HEK293 (cell line): ENCODE measurements around the gene MBP.
A peak's percentile ranks its signal among the peaks of the same experiment; 100 is the strongest.

Experiments
- CTCF ChIA-PET: fragments of 350-600 bp; formaldehyde crosslinking; extraction: SDS; loops from one replicate; lab custom pipeline; 2021; ENCODE audit warnings: antibody characterized with exemption; lab: Yijun Ruan, JAX
- POLR2A ChIA-PET: fragments of 300-600 bp; formaldehyde crosslinking; extraction: SDS; loops from one replicate; lab custom pipeline; 2020; ENCODE audit warnings: antibody characterized with exemption, inconsistent platforms; lab: Yijun Ruan, JAX
- H3K27ac ChIP-seq: fragments of 200-500 bp; sonication (Bioruptor generic); 2 replicates; pipeline ENCODE4 v1.5.1; 2014; ENCODE audit warnings: low read depth, low read length, control low read depth, inconsistent platforms; ENCODE audit errors: extremely low read depth
- H3K36me3 ChIP-seq, 2 experiments: fragments of 200-500 bp in 1 of 2; sonication (Bioruptor generic) in 1 of 2; 1 replicate in 1 of 2; 2 replicates in 1 of 2; pipeline ENCODE4 v1.5.1; 2014 to 2017; ENCODE audit warnings: inconsistent platforms in 2 of 2, low read length in 2 of 2; ENCODE audit not compliant: control insufficient read depth in 2 of 2, insufficient read depth in 1 of 2
- H3K4me1 ChIP-seq: fragments of 200-500 bp; sonication (Bioruptor generic); 2 replicates; pipeline ENCODE4 v1.5.1; 2014; ENCODE audit warnings: mild to moderate bottlenecking, low read length, inconsistent platforms; ENCODE audit not compliant: control insufficient read depth, insufficient read depth
- H3K4me3 ChIP-seq: 2 replicates; pipeline ENCODE4 v1.5.1; 2011; ENCODE audit warnings: low read depth, mild to moderate bottlenecking, control low read depth, low read length, moderate library complexity
- H3K9me3 ChIP-seq: fragments of 200-500 bp; sonication (Bioruptor generic); 2 replicates; pipeline ENCODE4 v1.5.1; 2014; ENCODE audit warnings: low read depth, low read length, inconsistent platforms; ENCODE audit not compliant: control insufficient read depth, insufficient read depth
- KLF1 ChIP-seq: fragments of 450-650 bp; formaldehyde crosslinking; IDR thresholded peaks from 2 replicates; pipeline ENCODE4 v1.5.1; 2016; ENCODE audit warnings: missing biosample characterization, missing genetic modification characterization
- PRDM10 ChIP-seq: fragments of 450-650 bp; formaldehyde crosslinking; IDR thresholded peaks from 2 replicates; pipeline ENCODE4 v1.5.1; 2016; ENCODE audit warnings: missing biosample characterization, missing genetic modification characterization
- YY2 ChIP-seq: fragments of 450-650 bp; formaldehyde crosslinking; IDR thresholded peaks from 2 replicates; pipeline ENCODE4 v1.5.1; 2016; ENCODE audit warnings: missing biosample characterization, missing genetic modification characterization
- ZBTB48 ChIP-seq: fragments of 450-650 bp; formaldehyde crosslinking; IDR thresholded peaks from 2 replicates; pipeline ENCODE4 v1.5.1; 2016; ENCODE audit warnings: missing biosample characterization, missing genetic modification characterization
- ZEB2 ChIP-seq: fragments of 450-650 bp; formaldehyde crosslinking; IDR thresholded peaks from 2 replicates; pipeline ENCODE4 v1.5.1; 2016; ENCODE audit warnings: missing biosample characterization, missing genetic modification characterization
- ZFP3 ChIP-seq: fragments of 450-650 bp; formaldehyde crosslinking; IDR thresholded peaks from 2 replicates; pipeline ENCODE4 v1.5.1; 2016; ENCODE audit warnings: low read depth, missing biosample characterization, missing genetic modification characterization
- ZNF2 ChIP-seq: fragments of 450-650 bp; formaldehyde crosslinking; IDR thresholded peaks from 2 replicates; pipeline ENCODE4 v1.5.1; 2016; ENCODE audit warnings: missing biosample characterization, missing genetic modification characterization
- ZNF248 ChIP-seq: fragments of 450-650 bp; formaldehyde crosslinking; IDR thresholded peaks from 2 replicates; pipeline ENCODE4 v1.5.1; 2017; ENCODE audit warnings: missing biosample characterization, missing genetic modification characterization
- ZNF266 ChIP-seq: fragments of 450-650 bp; formaldehyde crosslinking; IDR thresholded peaks from 2 replicates; pipeline ENCODE4 v1.5.1; 2016; ENCODE audit warnings: missing biosample characterization, missing genetic modification characterization, low read depth
- ZNF350 ChIP-seq: fragments of 450-650 bp; formaldehyde crosslinking; IDR thresholded peaks from 2 replicates; pipeline ENCODE4 v1.5.0; 2017; ENCODE audit warnings: missing biosample characterization, mild to moderate bottlenecking, missing genetic modification characterization
- ZNF548 ChIP-seq: fragments of 450-650 bp; formaldehyde crosslinking; IDR thresholded peaks from 2 replicates; pipeline ENCODE4 v1.5.1; 2016; ENCODE audit warnings: missing biosample characterization, missing genetic modification characterization
- ZNF624 ChIP-seq: fragments of 450-650 bp; formaldehyde crosslinking; IDR thresholded peaks from 2 replicates; pipeline ENCODE4 v1.5.1; 2017; ENCODE audit warnings: missing biosample characterization, missing genetic modification characterization
- TF ChIP-seq, protein P1 (sequence below): fragments of 450-650 bp; formaldehyde crosslinking; IDR thresholded peaks from 2 replicates; pipeline ENCODE4 v1.5.1; 2016; ENCODE audit warnings: missing biosample characterization, missing genetic modification characterization
- TF ChIP-seq, protein P2 (sequence below): fragments of 450-650 bp; formaldehyde crosslinking; IDR thresholded peaks from 2 replicates; pipeline ENCODE4 v1.5.1; 2016; ENCODE audit warnings: missing biosample characterization, missing genetic modification characterization

MBP gene

GRCh38 chr18:77086656-77087392, 45.8 kb downstream of the MBP start:
- TF ChIP-seq ZEB2 = no peak
- TF ChIP-seq ZNF624 = no peak
- TF ChIP-seq ZNF350 (tag by site-specific recombination) = no peak
- no peak for TF ChIP-seq ZFP3
- TF ChIP-seq, protein P1, sequence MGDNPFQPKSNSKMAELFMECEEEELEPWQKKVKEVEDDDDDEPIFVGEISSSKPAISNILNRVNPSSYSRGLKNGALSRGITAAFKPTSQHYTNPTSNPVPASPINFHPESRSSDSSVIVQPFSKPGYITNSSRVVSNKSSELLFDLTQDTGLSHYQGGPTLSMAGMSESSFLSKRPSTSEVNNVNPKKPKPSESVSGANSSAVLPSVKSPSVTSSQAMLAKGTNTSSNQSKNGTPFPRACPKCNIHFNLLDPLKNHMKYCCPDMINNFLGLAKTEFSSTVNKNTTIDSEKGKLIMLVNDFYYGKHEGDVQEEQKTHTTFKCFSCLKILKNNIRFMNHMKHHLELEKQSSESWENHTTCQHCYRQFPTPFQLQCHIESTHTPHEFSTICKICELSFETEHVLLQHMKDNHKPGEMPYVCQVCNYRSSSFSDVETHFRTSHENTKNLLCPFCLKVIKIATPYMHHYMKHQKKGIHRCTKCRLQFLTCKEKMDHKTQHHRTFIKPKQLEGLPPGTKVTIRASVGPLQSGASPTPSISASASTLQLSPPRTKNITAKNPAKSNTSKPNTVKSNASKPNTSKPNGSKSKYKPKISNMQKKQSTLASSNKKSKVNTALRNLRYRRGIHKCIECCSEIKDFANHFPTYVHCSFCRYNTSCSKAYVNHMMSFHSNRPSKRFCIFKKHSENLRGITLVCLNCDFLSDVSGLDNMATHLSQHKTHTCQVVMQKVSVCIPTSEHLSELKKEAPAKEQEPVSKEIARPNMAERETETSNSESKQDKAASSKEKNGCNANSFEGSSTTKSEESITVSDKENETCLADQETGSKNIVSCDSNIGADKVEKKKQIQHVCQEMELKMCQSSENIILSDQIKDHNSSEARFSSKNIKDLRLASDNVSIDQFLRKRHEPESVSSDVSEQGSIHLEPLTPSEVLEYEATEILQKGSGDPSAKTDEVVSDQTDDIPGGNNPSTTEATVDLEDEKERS (tag by site-specific recombination) = no peak
- TF ChIP-seq, all 188 proteins: peak for 0
- ChIA-PET POLR2A (no interaction called here), CTCF (no interaction called here)
- H3K27ac ChIP-seq = no peak overlapping the region
- H3K4me1 ChIP-seq = no peaks in the 10 kb centered on the region
- H3K4me3 ChIP-seq = no peak overlapping the region
- H3K9me3 ChIP-seq = no peaks in the 10 kb centered on the region
- H3K36me3 ChIP-seq = no peaks in the 10 kb centered on the region

DNA sequence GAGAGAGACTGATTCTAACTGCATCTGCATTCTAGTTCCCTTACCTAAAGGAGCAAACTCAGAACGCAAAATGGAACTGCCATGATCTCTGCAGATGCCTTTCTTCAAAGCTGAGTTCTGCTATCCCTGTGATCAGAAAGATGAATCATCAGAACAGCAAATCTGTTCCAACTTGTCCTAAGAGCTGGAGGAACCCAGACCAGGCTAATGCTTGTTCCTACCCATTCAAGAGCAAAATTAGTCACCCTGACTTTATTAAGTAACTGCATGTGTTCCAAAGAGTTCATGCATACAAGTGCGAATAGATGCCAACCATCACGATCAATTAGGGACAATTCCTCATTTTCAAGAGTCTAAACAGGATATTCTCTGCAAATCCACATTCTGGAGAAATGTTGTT, 46.5 kb downstream of the MBP start:
- Histone ChIP-seq H3K9me3 (no peaks in the 10 kb centered on the region), H3K4me1 (no peaks in the 10 kb centered on the region), H3K36me3 (no peaks in the 10 kb centered on the region), H3K4me3 (no peak overlapping the region), H3K27ac (no peak overlapping the region)
- no peak for TF ChIP-seq ZNF266 (tag by site-specific recombination)
- no peak for TF ChIP-seq ZNF548 (tag by site-specific recombination)
- TF ChIP-seq ZNF248 = no peak
- TF ChIP-seq, protein P2, sequence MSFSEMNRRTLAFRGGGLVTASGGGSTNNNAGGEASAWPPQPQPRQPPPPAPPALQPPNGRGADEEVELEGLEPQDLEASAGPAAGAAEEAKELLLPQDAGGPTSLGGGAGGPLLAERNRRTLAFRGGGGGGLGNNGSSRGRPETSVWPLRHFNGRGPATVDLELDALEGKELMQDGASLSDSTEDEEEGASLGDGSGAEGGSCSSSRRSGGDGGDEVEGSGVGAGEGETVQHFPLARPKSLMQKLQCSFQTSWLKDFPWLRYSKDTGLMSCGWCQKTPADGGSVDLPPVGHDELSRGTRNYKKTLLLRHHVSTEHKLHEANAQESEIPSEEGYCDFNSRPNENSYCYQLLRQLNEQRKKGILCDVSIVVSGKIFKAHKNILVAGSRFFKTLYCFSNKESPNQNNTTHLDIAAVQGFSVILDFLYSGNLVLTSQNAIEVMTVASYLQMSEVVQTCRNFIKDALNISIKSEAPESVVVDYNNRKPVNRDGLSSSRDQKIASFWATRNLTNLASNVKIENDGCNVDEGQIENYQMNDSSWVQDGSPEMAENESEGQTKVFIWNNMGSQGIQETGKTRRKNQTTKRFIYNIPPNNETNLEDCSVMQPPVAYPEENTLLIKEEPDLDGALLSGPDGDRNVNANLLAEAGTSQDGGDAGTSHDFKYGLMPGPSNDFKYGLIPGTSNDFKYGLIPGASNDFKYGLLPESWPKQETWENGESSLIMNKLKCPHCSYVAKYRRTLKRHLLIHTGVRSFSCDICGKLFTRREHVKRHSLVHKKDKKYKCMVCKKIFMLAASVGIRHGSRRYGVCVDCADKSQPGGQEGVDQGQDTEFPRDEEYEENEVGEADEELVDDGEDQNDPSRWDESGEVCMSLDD (tag by site-specific recombination) = no peak
- TF ChIP-seq ZBTB48 (tag by site-specific recombination) = no peak
- ChIA-PET POLR2A (interaction anchor here (0.7 kb wide), 1 partner anchor 87 kb away, joined by 5 read pairs; no protein-coding TSS in a partner anchor), CTCF (no interaction called here)

- H3K9me3 ChIP-seq = no peaks in the 10 kb centered on the region
- no peak for TF ChIP-seq KLF1
- no peak for TF ChIP-seq YY2
- no peak for TF ChIP-seq ZNF2 (tag by site-specific recombination)
- 0 out of 2 replicates have a peak, but pooled peaks have one; percentile 14 for TF ChIP-seq PRDM10 (tag by site-specific recombination)
- H3K4me1 ChIP-seq = no peaks in the 10 kb centered on the region
- ChIA-PET CTCF (interaction anchor here (1.2 kb wide), 1 partner anchor 11 kb away, joined by 4 read pairs; no protein-coding TSS in a partner anchor), POLR2A (no interaction called here)
- H3K4me3 ChIP-seq = no peak overlapping the region
- no peaks in the 10 kb centered on the region for H3K36me3 ChIP-seq
- no peak overlapping the region for H3K27ac ChIP-seq
These were observed 47.9 kb downstream of the MBP start for GRCh38 chr18:77084688-77085035.
